ENCODE results near the gene KRTAP12-2. TPM values are rescaled to one million over a fixed set of nuclear protein-coding genes. Genes with fewer than 3 reads are reported as not detected.

KRTAP12-2 gene
- total and polyA plus RNA-seq, 12 donors: not detected

GRCh38 chr21:44637018-44637850 is 29.5 kb downstream of the KRTAP12-2 start, which contains the start of gene KRTAP10-10:
TSS of gene KRTAP10-10 (plus strand) at chr21:44637356. CDS start at chr21:44637418, 62 bp downstream.
- no peaks in the 10 kb centered on the region for H3K27me3 ChIP-seq

GRCh38 chr21:44636209-44637017 is 30.3 kb downstream of the KRTAP12-2 start:
- TF ChIP-seq POLR2A (IDR thresholded peaks at IDR 0.05): no peak
- no peak for TF ChIP-seq CTCF (IDR thresholded peaks at IDR 0.05)
- Histone ChIP-seq H3K9me3 (replicated peaks in 1 of 3) (peaks cover 0 to 4% (median 0%) of the 10 kb centered on the region in 3 donors), H3K36me3 (replicated peaks in 1 of 2) (no peaks in the 10 kb centered on the region), H3K27me3 (no peaks in the 10 kb centered on the region), H3K27ac (no peak overlapping the region), H3K4me1 (replicated peaks in 1 of 2) (no peaks in the 10 kb centered on the region), H3K4me3 (no peak overlapping the region)
- intact Hi-C loops (cut with DNase I): no loop called here
- peak in 1 of 7 donors; percentile 27 for DNase-seq
- WGBS, 4 donors: 80 to 86% (median 82%) methylated on average over 12 to 15 of the region's 15 CpGs

More at GRCh38 chr21:44637018-44637850, 29.5 kb downstream of the KRTAP12-2 start, which contains the start of gene KRTAP10-10:
- H3K27ac ChIP-seq: no peak within 1 kb of the TSS
- 22 to 56% (median 54%) methylated on average over 5 to 21 of the region's 21 CpGs for WGBS, 4 donors
- DNase-seq: peak in 1 of 7 donors; percentile 11
- TF ChIP-seq POLR2A (IDR thresholded peaks at IDR 0.05): no peak
- no peak for TF ChIP-seq CTCF (IDR thresholded peaks at IDR 0.05)
- intact Hi-C loops (cut with DNase I): no loop called here
- H3K4me3 ChIP-seq: no peak within 1 kb of the TSS
- no peaks in the 10 kb centered on the region for H3K4me1 ChIP-seq (replicated peaks in 1 of 2)
- no peaks in the 10 kb centered on the region for H3K9me3 ChIP-seq (replicated peaks in 1 of 3)
- H3K36me3 ChIP-seq (replicated peaks in 1 of 2): no peaks in the 10 kb centered on the region

- H3K27me3 ChIP-seq: no peaks in the 10 kb centered on the region
- WGBS, 4 donors: 71 to 82% (median 77%) methylated on average over 1 of the region's 1 CpG
- H3K4me3 ChIP-seq: no peak overlapping the region
- H3K9me3 ChIP-seq (replicated peaks in 1 of 3): peaks cover 0 to 6% (median 0%) of the 10 kb centered on the region in 3 donors
- TF ChIP-seq CTCF (IDR thresholded peaks at IDR 0.05): no peak
- no peak for TF ChIP-seq POLR2A (IDR thresholded peaks at IDR 0.05)
- H3K36me3 ChIP-seq (replicated peaks in 1 of 2): no peaks in the 10 kb centered on the region
- H3K4me1 ChIP-seq (replicated peaks in 1 of 2): no peaks in the 10 kb centered on the region
- intact Hi-C loops (cut with DNase I): no loop called here
- H3K27ac ChIP-seq: no peak overlapping the region
- DNase-seq: no peak
Measured at GRCh38 chr21:44632067-44632466, 34.7 kb downstream of the KRTAP12-2 start.

GRCh38 chr21:44630440-44630839 is 36.3 kb downstream of the KRTAP12-2 start:
- TF ChIP-seq POLR2A (IDR thresholded peaks at IDR 0.05) (no peak), CTCF (IDR thresholded peaks at IDR 0.05) (no peak)
- H3K27ac ChIP-seq: no peak overlapping the region
- H3K27me3 ChIP-seq: no peaks in the 10 kb centered on the region
- H3K36me3 ChIP-seq (replicated peaks in 1 of 2): no peaks in the 10 kb centered on the region
- DNase-seq: no peak
- 67 to 90% (median 81%) methylated on average over 2 of the region's 2 CpGs for WGBS, 4 donors
- H3K9me3 ChIP-seq (replicated peaks in 1 of 3): peaks cover 0 to 6% (median 0%) of the 10 kb centered on the region in 3 donors
- intact Hi-C loops (cut with DNase I): no loop called here
- no peaks in the 10 kb centered on the region for H3K4me1 ChIP-seq (replicated peaks in 1 of 2)
- H3K4me3 ChIP-seq: no peak overlapping the region
